ENCODE measurements around the gene EPN2.
A peak's percentile ranks its signal among the peaks of the same experiment; 100 is the strongest.

Gene EPN2

GRCh38 chr17:19374136-19374535 lies 137.0 kb downstream of the EPN2 start:
- TF ChIP-seq CTCF (conservative IDR thresholded peaks at IDR 0.05; ENCODE audit: low read depth) = no peak
- ChIA-PET CTCF (interaction anchor here (0.6 kb wide), 1 partner anchor 9 kb away, joined by 3 read pairs; no protein-coding TSS in a partner anchor), POLR2A (ENCODE audit: low non-redundant PET) (no interaction called here)
- DNase-seq (ENCODE audit: low spot score) = no peak
- H3K27ac ChIP-seq = no peak overlapping the region

GRCh38 chr17:19375732-19376131 lies 138.6 kb downstream of the EPN2 start:
- no peak for DNase-seq (ENCODE audit: low spot score)
- ChIA-PET POLR2A (ENCODE audit: low non-redundant PET) (no interaction called here), CTCF (interaction anchor here (0.8 kb wide), 1 partner anchor 13 kb away, joined by 4 read pairs; the partner anchor contains the start of gene B9D1)
- no peak for TF ChIP-seq CTCF (conservative IDR thresholded peaks at IDR 0.05; ENCODE audit: low read depth)
- H3K27ac ChIP-seq = no peak overlapping the region

GRCh38 chr17:19376811-19377210 lies 139.6 kb downstream of the EPN2 start:
- POLR2A ChIA-PET (ENCODE audit: low non-redundant PET) = interaction anchor here (0.6 kb wide), 1 partner anchor 33 kb away, joined by 3 read pairs; no protein-coding TSS in a partner anchor
- TF ChIP-seq CTCF (conservative IDR thresholded peaks at IDR 0.05; ENCODE audit: low read depth) = no peak
- H3K27ac ChIP-seq = peak overlapping the region; percentile 66
- CTCF ChIA-PET = interaction anchor here (1.0 to 1.9 kb wide), 2 partner anchors 14 to 70 kb away, joined by 6 to 8 read pairs; partner anchors contain the start of gene B9D1
- no peak for DNase-seq (ENCODE audit: low spot score)

GRCh38 chr17:19377602-19378415 lies 140.6 kb downstream of the EPN2 start:
- H3K27ac ChIP-seq = peak overlapping the region; percentile 99
- POLR2A ChIA-PET (ENCODE audit: low non-redundant PET) = interaction anchor here (0.5 to 1.5 kb wide), 4 partner anchors 9 to 69 kb away, joined by 3 to 6 read pairs (median 4); partner anchors contain the start of genes B9D1 and MFAP4
- CTCF ChIA-PET = interaction anchor here (0.5 to 1.9 kb wide), 3 partner anchors 8 to 69 kb away, joined by 3 to 8 read pairs (median 6); partner anchors contain the start of gene B9D1
- peak; percentile 99 for DNase-seq (ENCODE audit: low spot score)
- no peak for TF ChIP-seq CTCF (conservative IDR thresholded peaks at IDR 0.05; ENCODE audit: low read depth)

- H3K27ac ChIP-seq = peak within 1 kb of the TSS; percentile 99
- ChIA-PET CTCF (interaction anchor here (0.5 to 1.9 kb wide), 2 partner anchors 9 to 16 kb away, joined by 3 to 8 read pairs; partner anchors contain the start of gene B9D1), POLR2A (ENCODE audit: low non-redundant PET) (interaction anchor here (0.5 to 1.5 kb wide), 3 partner anchors 8 to 69 kb away, joined by 3 to 6 read pairs (median 4); partner anchors contain the start of genes B9D1 and MFAP4)
- TF ChIP-seq CTCF (conservative IDR thresholded peaks at IDR 0.05; ENCODE audit: low read depth) = no peak
- DNase-seq (ENCODE audit: low spot score) = no peak
Observed at GRCh38 chr17:19378416-19379360, 141.5 kb downstream of the EPN2 start, which contains the start of gene MAPK7. Gene MAPK7, plus strand, starts transcription at chr17:19378498. Its CDS starts 403 bp downstream, at chr17:19378901.

Data from RWPE1 (cell line).